Liver (tissue), 9 donors: ENCODE data around the gene BRSK2. TPM values are rescaled to one million over a fixed set of nuclear protein-coding genes. Genes with fewer than 3 reads are reported as not detected.
"Not testable (repeated sequence)": the region's sequence is repeated elsewhere in the genome, so short reads cannot be mapped to it uniquely, and the experiment has no call there.

Experiments
- DNase-seq: peaks from one replicate; pipeline ENCODE4 v3.0.0-alpha.2; 2017; ENCODE audit warnings: low spot score
- H3K27ac ChIP-seq, 2 donors: one replicate each; pipeline ENCODE4 v1.7.0; 2013; ENCODE audit warnings: inconsistent platforms in 2 of 2, low read length in 2 of 2, control low read depth in 1 of 2, low read depth in 1 of 2, mild to moderate bottlenecking in 1 of 2
- H3K27me3 ChIP-seq, 4 donors: one replicate each; pipeline versions ENCODE4 v1.6.1 to v1.7.0; 2013; ENCODE audit warnings: low read length in 3 of 4, inconsistent platforms in 1 of 4, mild to moderate bottlenecking in 1 of 4, moderate library complexity in 1 of 4; ENCODE audit not compliant: control insufficient read depth in 4 of 4, insufficient read depth in 4 of 4
- H3K36me3 ChIP-seq, 4 donors: one replicate each; pipeline versions ENCODE4 v1.6.1 to v1.7.0; 2013; ENCODE audit warnings: low read length in 3 of 4, mild to moderate bottlenecking in 3 of 4, low read depth in 1 of 4, moderate library complexity in 1 of 4; ENCODE audit not compliant: control insufficient read depth in 4 of 4, insufficient read depth in 3 of 4
- H3K4me1 ChIP-seq, 4 donors: one replicate each; pipeline versions ENCODE4 v1.6.1 to v1.7.0; 2013; ENCODE audit warnings: low read length in 3 of 4, mild to moderate bottlenecking in 3 of 4, moderate library complexity in 1 of 4; ENCODE audit not compliant: control insufficient read depth in 4 of 4, insufficient read depth in 4 of 4
- H3K4me3 ChIP-seq, 3 donors: one replicate each; pipeline versions ENCODE4 v1.6.1 to v1.7.0; 2013; ENCODE audit warnings: low read length in 3 of 3, control low read depth in 1 of 3, low read depth in 1 of 3, mild to moderate bottlenecking in 1 of 3
- H3K9ac ChIP-seq, 2 donors: one replicate each; pipeline ENCODE4 v1.7.0; 2013; ENCODE audit warnings: low read length in 2 of 2, mild to moderate bottlenecking in 2 of 2, moderate library complexity in 2 of 2, control low read depth in 1 of 2, low read depth in 1 of 2
- H3K9me3 ChIP-seq, 4 donors: one replicate each; pipeline versions ENCODE4 v1.6.1 to v1.7.0; 2013; ENCODE audit warnings: low read length in 3 of 4; ENCODE audit not compliant: control insufficient read depth in 4 of 4
- ATF3 ChIP-seq: IDR thresholded peaks from 2 replicates; pipeline ENCODE4 v1.6.1; 2016; ENCODE audit warnings: antibody characterized with exemption
- CTCF ChIP-seq: fragments of 150-350 bp; IDR thresholded peaks from 2 replicates; pipeline ENCODE4 v1.5.1; 2017; ENCODE audit warnings: improper control_type of control experiment, low read depth, low read length; ENCODE audit not compliant: missing input control
- FOXA1 ChIP-seq: IDR thresholded peaks from 2 replicates; pipeline ENCODE4 v1.6.1; 2016; ENCODE audit warnings: antibody characterized with exemption
- HNF4G ChIP-seq: IDR thresholded peaks from 2 replicates; pipeline ENCODE4 v1.6.1; 2016; ENCODE audit warnings: antibody characterized with exemption
- JUND ChIP-seq, 2 donors: IDR thresholded peaks; 2 replicates each; pipeline ENCODE4 v1.6.1; 2016; ENCODE audit warnings: antibody characterized with exemption in 2 of 2
- MAX ChIP-seq: IDR thresholded peaks from 2 replicates; pipeline ENCODE4 v1.6.1; 2016; ENCODE audit warnings: antibody characterized with exemption
- NR2F2 ChIP-seq: IDR thresholded peaks from 2 replicates; pipeline ENCODE4 v1.6.1; 2016; ENCODE audit warnings: antibody characterized with exemption
- RAD21 ChIP-seq, 2 donors: IDR thresholded peaks; 2 replicates each; pipeline ENCODE4 v1.6.1; 2016; ENCODE audit warnings: antibody characterized with exemption in 2 of 2, mild to moderate bottlenecking in 2 of 2
- RXRA ChIP-seq, 2 donors: IDR thresholded peaks; 2 replicates each; pipeline ENCODE4 v1.6.1; 2017 to 2018; ENCODE audit warnings: antibody characterized with exemption in 2 of 2, mild to moderate bottlenecking in 1 of 2
- TAF1 ChIP-seq: conservative IDR thresholded peaks from 2 replicates; pipeline ENCODE4 v1.6.1; 2016; ENCODE audit warnings: antibody characterized with exemption, mild to moderate bottlenecking
- YY1 ChIP-seq: IDR thresholded peaks from 2 replicates; pipeline ENCODE4 v1.6.1; 2016; ENCODE audit warnings: antibody characterized with exemption, mild to moderate bottlenecking
- WGBS: extraction: QIAGEN DNeasy Blood & Tissue Kit; methylation state at CpG from one replicate; pipeline ENCODE4 v1.1.7; 2013; 5-methylcytosine and 5-hydroxymethylcytosine counted together
- polyA plus RNA-seq, 2 donors: library from polyadenylated mRNA; stranded (reverse) in 1 of 2; unstranded in 1 of 2; fragments of 200-250 nt in 1 of 2; fragments of >200 nt in 1 of 2; fragmentation: Nextera tagmentation in 1 of 2; extraction: Ambion mirVana in 1 of 2; gene quantifications; one replicate each; pipeline versions ENCODE4 v1.2.1 to v1.2.3, GENCODE V29; 2013 to 2015
- total RNA-seq, 2 donors: library from RNA; depleted of rRNA; stranded (reverse); fragments of >200 nt; gene quantifications; one replicate each; pipeline ENCODE4 v1.2.3, GENCODE V29; 2014
- donor health status: healthy.
- donor health status: healthy.
- donor health status: healthy.
- donor health status: healthy.
- donor health status: healthy.

BRSK2 gene
- total and polyA plus RNA-seq, 4 donors = 0.05 to 0.17 TPM; not detected in 2

- no peak for TF ChIP-seq FOXA1
- TF ChIP-seq NR2F2 = no peak
- TF ChIP-seq JUND (IDR thresholded peaks at IDR 0.05) = no peak
- no peak for TF ChIP-seq YY1
Observed at GRCh38 chr11:1407668-1408067, 17.9 kb downstream of the BRSK2 start (continued).

GRCh38 chr11:1408346-1408745 is 18.6 kb downstream of the BRSK2 start:
- H3K4me3 ChIP-seq = no peak overlapping the region
- no peaks in the 10 kb centered on the region for H3K9me3 ChIP-seq
- no peak for DNase-seq
- no peaks in the 10 kb centered on the region for H3K27me3 ChIP-seq
- no peak overlapping the region for H3K9ac ChIP-seq
- no peaks in the 10 kb centered on the region for H3K36me3 ChIP-seq
- H3K4me1 ChIP-seq = no peaks in the 10 kb centered on the region
- 81% methylated on average over 9 of the region's 9 CpGs for WGBS
- H3K27ac ChIP-seq = no peak overlapping the region
- TF ChIP-seq YY1 = no peak
- TF ChIP-seq TAF1 = no peak
- TF ChIP-seq CTCF = no peak
- TF ChIP-seq RXRA (IDR thresholded peaks at IDR 0.05) = no peak
- no peak for TF ChIP-seq RAD21 (IDR thresholded peaks at IDR 0.05)
- no peak for TF ChIP-seq ATF3
- no peak for TF ChIP-seq NR2F2
- no peak for TF ChIP-seq MAX
- TF ChIP-seq JUND (IDR thresholded peaks at IDR 0.05) = no peak
- TF ChIP-seq HNF4G = no peak

- no peaks in the 10 kb centered on the region for H3K9me3 ChIP-seq
- WGBS = 80% methylated on average over 29 of the region's 29 CpGs
- H3K9ac ChIP-seq = no peak overlapping the region
- no peaks in the 10 kb centered on the region for H3K4me1 ChIP-seq
- no peak overlapping the region for H3K27ac ChIP-seq
- H3K36me3 ChIP-seq = no peaks in the 10 kb centered on the region
- H3K27me3 ChIP-seq = no peaks in the 10 kb centered on the region
- no peak for TF ChIP-seq FOXA1
- TF ChIP-seq CTCF = no peak
- DNase-seq = no peak
- no peak overlapping the region for H3K4me3 ChIP-seq
Observed at GRCh38 chr11:1409108-1409851, 19.5 kb downstream of the BRSK2 start.

GRCh38 chr11:1409852-1410125 is 20.1 kb downstream of the BRSK2 start:
- 93% methylated on average over 29 of the region's 29 CpGs for WGBS

More at GRCh38 chr11:1409852-1410125, 20.1 kb downstream of the BRSK2 start:
- H3K9me3 ChIP-seq, H3K27ac ChIP-seq, H3K4me3 ChIP-seq, DNase-seq, H3K4me1 ChIP-seq, H3K9ac ChIP-seq, H3K36me3 ChIP-seq, H3K27me3 ChIP-seq: not testable (repeated sequence)
